Loucy (cell line): ENCODE data around the gene CNTNAP2.

Experiments used
- H2AFZ ChIP-seq: fragments of 200-600 bp; sonication (generic); 2 replicates; pipeline ENCODE4 v1.6.0; 2016; ENCODE audit warnings: antibody characterized with exemption, mild to moderate bottlenecking, low read length, moderate library complexity
- H3F3A ChIP-seq: fragments of 200-600 bp; 2 replicates; pipeline ENCODE4 v1.6.0; 2016; ENCODE audit warnings: antibody characterized with exemption, low read depth, mild to moderate bottlenecking
- H3K27me3 ChIP-seq: fragments of 200-600 bp; sonication (generic); 2 replicates; pipeline ENCODE4 v1.6.1; 2014; ENCODE audit warnings: low read length, mild to moderate bottlenecking; ENCODE audit not compliant: insufficient read depth, poor library complexity, severe bottlenecking
- H3K36me3 ChIP-seq: fragments of 200-600 bp; sonication (generic); 2 replicates; pipeline ENCODE4 v1.6.1; 2016; ENCODE audit warnings: low read length; ENCODE audit not compliant: insufficient read depth
- H3K4me1 ChIP-seq: fragments of 200-600 bp; sonication (generic); 2 replicates; pipeline ENCODE4 v1.5.1; 2014; ENCODE audit warnings: low read length, mild to moderate bottlenecking; ENCODE audit not compliant: insufficient read depth, poor library complexity, severe bottlenecking
- H3K4me2 ChIP-seq: fragments of 200-600 bp; sonication (generic); 2 replicates; pipeline ENCODE4 v1.6.0; 2014; ENCODE audit warnings: antibody characterized with exemption, low read length, low read depth, mild to moderate bottlenecking; ENCODE audit not compliant: poor library complexity, severe bottlenecking
- H3K4me3 ChIP-seq: fragments of 200-600 bp; sonication (generic); 2 replicates; pipeline ENCODE4 v1.5.1; 2014; ENCODE audit warnings: low read length, mild to moderate bottlenecking, mixed read lengths; ENCODE audit not compliant: poor library complexity, severe bottlenecking
- H3K79me2 ChIP-seq: fragments of 200-600 bp; sonication (generic); 2 replicates; pipeline ENCODE4 v1.6.1; 2014; ENCODE audit warnings: low read length; ENCODE audit not compliant: insufficient read depth
- H3K9ac ChIP-seq: fragments of 200-600 bp; sonication (generic); 2 replicates; pipeline ENCODE4 v1.6.0; 2014; ENCODE audit warnings: mild to moderate bottlenecking, low read depth, low read length, moderate library complexity; ENCODE audit not compliant: poor library complexity, severe bottlenecking
- H3K9me2 ChIP-seq: fragments of 200-600 bp; sonication (generic); replicated peaks from 2 replicates; pipeline ENCODE4 v1.6.1; 2016; ENCODE audit warnings: low read depth, low read length, mixed read lengths
- H3K9me3 ChIP-seq: fragments of 200-600 bp; sonication (generic); 2 replicates; pipeline ENCODE4 v1.6.1; 2014; ENCODE audit warnings: mild to moderate bottlenecking, antibody characterized with exemption, low read length, low read depth; ENCODE audit not compliant: insufficient read depth
- H4K20me1 ChIP-seq: fragments of 200-600 bp; sonication (generic); 2 replicates; pipeline ENCODE4 v1.6.0; 2014; ENCODE audit warnings: antibody characterized with exemption, low read length, mild to moderate bottlenecking; ENCODE audit not compliant: insufficient read depth, poor library complexity, severe bottlenecking
- CTCF ChIP-seq: fragments of 200-600 bp; sonication (generic); conservative IDR thresholded peaks from 2 replicates; pipeline ENCODE4 v1.5.1; 2014; ENCODE audit warnings: mild to moderate bottlenecking, antibody characterized with exemption, low read length
- EZH2phosphoT487 ChIP-seq: fragments of 200-600 bp; IDR thresholded peaks from 2 replicates; pipeline ENCODE4 v1.6.1; 2018; ENCODE audit warnings: antibody characterized with exemption, mild to moderate bottlenecking, moderate library complexity, borderline replicate concordance

The CNTNAP2 gene

GRCh38 chr7:147658392-147658967, 1541.9 kb downstream of the CNTNAP2 start:
- Histone ChIP-seq H3K4me2 (no peak overlapping the region), H3K27me3 (no peaks in the 10 kb centered on the region), H3K79me2 (no peaks in the 10 kb centered on the region), H3K9me3 (no peaks in the 10 kb centered on the region; the same call in 1 of the 2 replicates), H3F3A (no peaks in the 10 kb centered on the region), H3K9me2 (no peaks in the 10 kb centered on the region), H2AFZ (no peak overlapping the region), H3K36me3 (no peaks in the 10 kb centered on the region), H3K4me3 (no peak overlapping the region), H3K9ac (no peak overlapping the region), H4K20me1 (no peaks in the 10 kb centered on the region), H3K4me1 (no peaks in the 10 kb centered on the region)
- no peak for TF ChIP-seq CTCF
- TF ChIP-seq EZH2phosphoT487 = no peak

DNA sequence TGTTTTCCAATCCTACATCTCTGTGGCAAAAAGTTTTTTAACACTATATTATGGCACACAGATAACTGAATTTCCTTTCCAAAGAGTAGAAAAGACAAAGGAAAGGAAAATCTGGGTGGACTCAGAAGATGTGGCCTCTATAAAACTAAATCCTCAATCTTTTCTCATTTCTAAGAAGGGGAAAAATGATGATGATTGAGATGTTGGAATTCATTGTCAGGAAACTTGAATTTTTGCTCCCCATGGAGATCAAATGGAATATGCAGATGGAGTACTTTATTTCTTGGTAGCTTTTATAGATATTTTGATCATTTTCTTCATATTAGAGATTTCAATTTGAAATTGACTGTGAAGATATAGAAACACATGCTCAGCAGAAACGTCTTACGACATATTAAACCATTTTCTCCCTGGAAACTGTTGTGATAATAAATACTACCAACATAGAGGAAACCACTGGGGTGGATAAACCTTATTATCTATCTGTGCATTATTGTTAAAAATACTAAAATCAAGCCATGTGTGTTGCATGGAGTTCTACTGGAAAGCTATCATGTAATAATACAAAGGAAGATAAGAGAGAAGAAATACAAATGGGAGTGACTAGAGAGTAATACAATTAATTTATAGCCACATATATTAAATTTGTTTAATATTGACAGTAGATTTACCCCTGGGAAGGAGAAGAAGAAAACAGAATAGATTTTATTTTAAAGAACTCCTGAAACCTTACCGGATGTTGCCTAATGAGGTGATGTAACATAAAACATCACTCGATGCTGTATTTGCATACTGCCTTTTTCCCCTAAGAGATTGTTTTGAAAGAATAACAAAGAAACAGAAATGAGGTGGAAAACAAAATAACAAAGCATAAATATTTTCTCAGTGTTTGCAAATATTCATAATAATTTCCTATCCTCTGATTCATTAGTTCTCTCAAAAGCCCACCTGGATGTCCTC, 1542.7 kb downstream of the CNTNAP2 start:
- H3K4me1 ChIP-seq = no peaks in the 10 kb centered on the region
- H3K4me3 ChIP-seq = no peak overlapping the region
- H3K9me2 ChIP-seq = no peaks in the 10 kb centered on the region
- H3K4me2 ChIP-seq = no peak overlapping the region
- H2AFZ ChIP-seq = no peak overlapping the region
- no peaks in the 10 kb centered on the region for H4K20me1 ChIP-seq
- no peaks in the 10 kb centered on the region for H3K27me3 ChIP-seq
- H3K9me3 ChIP-seq = no peaks in the 10 kb centered on the region; the same call in 1 of the 2 replicates
- no peaks in the 10 kb centered on the region for H3K36me3 ChIP-seq
- H3K9ac ChIP-seq = no peak overlapping the region
- TF ChIP-seq EZH2phosphoT487 (no peak), CTCF (no peak)
- no peaks in the 10 kb centered on the region for H3F3A ChIP-seq
- no peaks in the 10 kb centered on the region for H3K79me2 ChIP-seq

- H3K9me3 ChIP-seq = peaks cover 5% of the 10 kb centered on the region; the same call in 1 of the 2 replicates
- H4K20me1 ChIP-seq = no peaks in the 10 kb centered on the region
- no peaks in the 10 kb centered on the region for H3K4me1 ChIP-seq
- no peak overlapping the region for H2AFZ ChIP-seq
- H3K36me3 ChIP-seq = no peaks in the 10 kb centered on the region
- no peaks in the 10 kb centered on the region for H3K79me2 ChIP-seq
- no peak overlapping the region for H3K9ac ChIP-seq
- H3K4me3 ChIP-seq = no peak overlapping the region
- TF ChIP-seq EZH2phosphoT487 (no peak), CTCF (no peak)
- H3K27me3 ChIP-seq = no peaks in the 10 kb centered on the region
- H3K4me2 ChIP-seq = no peak overlapping the region
- no peaks in the 10 kb centered on the region for H3K9me2 ChIP-seq
- no peaks in the 10 kb centered on the region for H3F3A ChIP-seq
Measured at GRCh38 chr7:147664541-147664940, 1547.9 kb downstream of the CNTNAP2 start.
